IPS-NIHi7 (cell line): Measurements from ENCODE around the gene PGM2.
"Not testable (repeated sequence)": the region's sequence is repeated elsewhere in the genome, so short reads cannot be mapped to it uniquely, and the experiment has no call there.

Source experiments
- DNase-seq: peaks from one replicate; pipeline ENCODE4 v3.0.0; 2012; ENCODE audit warnings: mixed read lengths; ENCODE audit errors: extremely low spot score

Gene PGM2

DNA sequence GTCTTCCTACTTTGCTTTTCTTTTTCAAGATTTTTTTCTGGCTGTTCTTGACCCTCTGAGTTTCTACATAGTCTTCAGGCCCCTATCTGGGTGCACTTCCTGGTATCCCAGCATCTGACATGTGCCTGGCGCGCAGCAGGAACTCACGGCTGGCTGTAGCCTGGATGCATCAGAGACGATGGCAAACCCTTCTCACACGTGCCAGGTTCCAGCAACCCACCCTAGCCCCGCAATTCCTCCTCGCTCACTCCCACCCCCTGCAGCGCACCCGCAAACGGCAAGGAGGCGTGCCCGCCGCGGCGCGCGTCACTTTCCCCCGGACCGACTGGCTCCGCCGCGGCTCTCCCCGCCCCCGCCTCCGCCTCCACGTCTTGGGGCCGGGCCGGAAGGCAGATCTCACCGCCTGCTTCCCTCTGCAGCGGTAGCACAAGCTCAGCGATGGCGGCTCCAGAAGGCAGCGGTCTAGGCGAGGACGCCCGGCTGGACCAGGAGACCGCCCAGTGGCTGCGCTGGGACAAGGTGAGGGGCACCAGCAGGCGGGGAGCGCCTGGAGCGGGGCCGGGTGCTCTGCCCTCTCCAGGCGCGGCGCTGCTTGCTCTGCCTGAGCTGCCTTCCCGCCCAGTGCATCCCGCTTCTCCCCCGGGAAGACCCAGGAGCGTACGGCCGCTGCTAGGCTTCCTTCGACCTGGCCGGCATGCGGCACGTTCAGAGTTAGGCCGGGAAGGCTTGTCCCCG is at the start of gene PGM2:
TSS of gene PGM2 (plus strand) at position 392 of the 735 bp plus-strand sequence. CDS start at position 439, 47 bp downstream.
- DNase-seq = peak; percentile 95

DNA sequence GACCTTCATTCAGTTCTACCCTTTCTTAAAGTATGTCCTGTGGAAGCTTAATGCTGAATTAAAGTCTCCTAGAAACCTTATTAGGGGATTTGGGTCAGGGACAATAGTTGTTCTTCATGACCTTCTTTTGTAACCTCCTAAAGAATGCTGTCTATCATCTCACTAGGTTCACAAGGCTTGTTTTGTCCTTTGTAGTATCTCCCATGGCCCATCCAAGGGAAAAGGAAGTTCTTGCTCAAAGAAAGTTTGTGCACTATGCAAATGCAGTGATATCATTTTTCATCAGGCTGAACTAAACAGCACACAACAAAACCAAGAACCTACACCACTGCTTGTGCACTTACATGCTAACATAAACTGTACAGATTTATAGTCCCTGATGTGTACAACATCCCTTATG is 46.6 kb upstream of the PGM2 start:
- DNase-seq = no peak

DNA sequence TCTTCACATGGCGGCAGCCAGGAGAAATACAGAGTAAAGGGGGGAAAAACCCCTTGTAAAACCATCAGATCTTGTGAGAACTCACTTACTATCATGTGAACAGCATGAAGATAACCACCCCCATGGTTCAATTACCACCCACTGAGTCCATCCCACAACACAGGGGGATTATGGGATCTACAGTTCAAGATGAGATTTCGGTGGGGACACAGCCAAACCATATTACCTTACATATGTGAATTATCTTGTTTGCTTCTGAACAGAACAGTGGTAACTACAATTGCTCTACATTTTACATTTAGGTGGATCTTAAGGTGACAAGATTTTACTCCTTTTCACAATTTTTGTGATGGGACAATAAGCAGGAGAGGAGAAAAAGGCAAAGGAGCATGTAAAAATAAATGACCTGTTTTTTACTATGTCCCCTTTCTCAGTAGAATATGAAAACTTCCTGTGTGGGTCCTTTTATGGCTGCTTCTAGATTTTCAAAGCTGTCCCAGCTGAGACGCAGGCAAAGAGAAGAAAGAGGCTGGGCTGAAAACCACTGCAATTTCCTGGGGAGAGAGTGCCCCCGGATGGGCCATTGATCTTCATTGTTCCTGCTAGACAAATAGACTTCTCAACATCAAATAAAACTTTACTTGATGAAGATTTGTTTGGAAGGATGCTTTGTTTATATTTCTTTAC is 45.9 kb upstream of the PGM2 start:
- DNase-seq = no peak

DNA sequence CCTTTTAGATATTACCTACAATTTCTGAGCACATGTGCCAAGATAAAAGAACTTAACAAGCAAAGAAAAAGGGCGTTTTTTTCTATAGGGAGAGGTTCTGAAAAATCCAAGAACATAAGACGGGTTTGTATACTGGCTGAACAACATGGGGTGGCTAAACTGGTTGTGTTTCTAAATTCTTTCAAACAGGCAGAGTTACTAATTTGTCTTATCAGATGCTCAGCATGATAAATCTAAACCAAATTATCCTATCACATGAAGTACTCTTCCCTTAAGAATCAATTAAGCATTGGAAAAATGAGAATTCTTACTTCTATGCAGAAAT is 45.4 kb upstream of the PGM2 start:
- no peak for DNase-seq

DNA sequence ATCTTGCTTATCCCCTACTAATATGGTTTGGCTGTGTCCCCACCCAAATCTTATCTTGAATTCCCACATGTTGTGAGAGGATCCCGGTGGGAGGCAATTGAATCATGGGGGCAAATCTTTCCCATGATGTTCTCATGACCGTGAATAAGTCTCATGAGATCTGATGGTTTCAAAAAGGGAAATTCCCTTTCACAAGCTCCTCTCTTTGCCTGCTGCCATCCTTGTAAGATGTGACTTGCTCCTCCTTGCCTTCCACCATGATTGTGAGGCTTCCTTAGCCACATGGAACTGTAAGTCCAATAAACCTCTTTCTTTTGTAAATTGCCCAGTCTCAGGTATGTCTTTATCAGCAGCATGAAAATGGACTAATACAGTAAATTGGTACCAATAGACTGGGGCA is 40.2 kb upstream of the PGM2 start:
- not testable (repeated sequence) for DNase-seq

DNA sequence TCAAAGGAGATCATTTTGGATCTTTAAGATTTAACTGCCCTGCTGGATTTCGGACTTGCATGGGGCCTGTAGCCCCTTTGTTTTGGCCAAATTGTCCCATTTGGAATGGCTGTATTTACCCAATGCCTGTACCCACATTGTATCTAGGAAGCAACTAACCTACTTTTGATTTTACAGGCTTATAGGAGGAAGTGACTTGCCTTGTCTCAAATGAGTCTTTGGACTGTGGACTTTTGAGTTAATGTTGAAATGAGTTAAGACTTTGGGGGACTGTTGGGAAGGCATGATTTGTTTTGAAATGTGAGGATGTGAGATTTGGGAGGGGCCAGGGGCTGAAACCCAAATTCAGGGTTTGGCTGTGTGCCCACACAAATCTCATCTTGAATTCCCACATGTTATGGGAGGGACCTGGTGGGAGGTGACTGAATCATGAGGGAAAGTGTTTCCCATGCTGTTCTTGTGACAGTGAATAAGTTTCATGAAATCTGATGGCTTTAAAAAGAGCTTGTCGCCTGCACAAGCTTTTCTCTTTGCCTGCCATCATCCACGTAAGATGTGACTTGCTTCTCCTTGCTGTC is 38.5 kb upstream of the PGM2 start:
- not testable (repeated sequence) for DNase-seq

DNA sequence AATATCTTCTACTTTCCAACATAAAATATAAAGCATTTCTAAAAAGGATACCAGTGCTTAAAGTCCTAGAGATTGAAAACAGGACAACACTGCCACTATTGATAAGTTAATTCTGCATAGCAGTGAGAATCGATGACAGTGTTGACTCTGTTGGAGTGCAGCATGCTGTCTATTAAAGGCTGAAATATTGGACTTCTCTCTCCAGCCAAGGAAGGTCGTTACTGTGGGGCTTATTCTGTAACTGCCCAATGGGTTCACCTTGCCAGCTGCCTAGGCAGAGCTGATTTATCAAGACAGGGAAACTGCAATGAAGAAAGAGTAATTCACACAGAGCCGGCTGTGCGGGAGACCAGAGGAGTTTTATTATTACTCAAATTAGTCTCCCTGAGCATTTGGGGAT is 37.7 kb upstream of the PGM2 start:
- no peak for DNase-seq

DNA sequence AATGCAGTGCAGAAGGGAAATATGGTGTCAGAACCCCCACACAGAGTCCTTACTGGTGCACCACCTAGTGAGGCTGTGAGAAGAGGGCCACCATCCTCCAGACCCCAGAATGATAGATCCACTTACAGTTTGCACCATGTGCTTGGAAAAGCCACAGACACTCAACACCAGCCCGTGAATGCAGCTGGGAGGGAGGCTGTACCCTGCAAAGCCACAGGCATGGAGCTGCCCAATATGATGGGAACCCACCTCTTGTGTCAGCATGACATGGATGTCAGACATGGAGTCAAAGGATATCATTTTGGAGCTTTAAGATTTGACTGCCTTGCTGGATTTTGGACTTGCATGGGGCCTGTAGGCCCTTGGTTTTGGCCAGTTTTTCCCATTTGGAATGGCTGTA is 34.2 kb upstream of the PGM2 start:
- DNase-seq = no peak

DNA sequence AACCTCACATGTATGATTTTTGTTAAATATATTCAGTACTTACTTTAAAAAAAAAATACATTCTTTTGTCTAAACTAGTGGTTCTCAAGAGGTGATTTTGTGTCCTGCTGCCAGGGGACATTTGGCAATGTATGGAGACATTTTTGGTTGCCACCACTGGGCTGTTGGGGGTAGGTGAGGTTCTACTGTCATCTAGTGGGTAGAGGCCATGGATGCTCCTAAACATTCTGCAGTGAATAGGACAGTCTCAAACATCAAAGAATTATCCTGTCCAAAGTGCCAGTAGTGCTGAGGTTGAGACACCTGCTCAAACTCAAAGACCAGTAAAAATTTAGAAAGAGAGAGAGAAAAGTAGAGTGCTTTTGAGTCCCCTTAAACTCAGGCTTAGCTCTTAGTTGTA is 32.9 kb upstream of the PGM2 start:
- DNase-seq = no peak

DNA sequence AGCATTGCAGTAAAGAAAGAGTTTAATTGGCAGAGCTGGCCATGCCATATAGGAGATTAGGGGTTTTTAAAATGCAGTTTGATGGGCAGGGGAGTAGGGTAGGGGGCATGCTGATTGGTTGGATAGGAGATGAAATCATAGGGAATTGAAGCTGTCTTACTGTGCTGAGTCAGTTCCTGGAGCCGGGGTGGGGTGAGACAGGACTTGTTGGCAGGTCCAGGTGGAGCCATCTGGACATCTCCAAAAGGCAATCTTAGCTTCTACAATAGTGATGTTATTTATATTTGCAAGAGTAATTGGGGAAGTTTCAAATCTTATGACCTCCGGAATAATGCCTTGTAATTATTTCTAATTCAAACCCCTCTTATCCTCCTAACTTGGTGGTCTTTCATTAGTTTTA is 32.4 kb upstream of the PGM2 start:
- DNase-seq = no peak

DNA sequence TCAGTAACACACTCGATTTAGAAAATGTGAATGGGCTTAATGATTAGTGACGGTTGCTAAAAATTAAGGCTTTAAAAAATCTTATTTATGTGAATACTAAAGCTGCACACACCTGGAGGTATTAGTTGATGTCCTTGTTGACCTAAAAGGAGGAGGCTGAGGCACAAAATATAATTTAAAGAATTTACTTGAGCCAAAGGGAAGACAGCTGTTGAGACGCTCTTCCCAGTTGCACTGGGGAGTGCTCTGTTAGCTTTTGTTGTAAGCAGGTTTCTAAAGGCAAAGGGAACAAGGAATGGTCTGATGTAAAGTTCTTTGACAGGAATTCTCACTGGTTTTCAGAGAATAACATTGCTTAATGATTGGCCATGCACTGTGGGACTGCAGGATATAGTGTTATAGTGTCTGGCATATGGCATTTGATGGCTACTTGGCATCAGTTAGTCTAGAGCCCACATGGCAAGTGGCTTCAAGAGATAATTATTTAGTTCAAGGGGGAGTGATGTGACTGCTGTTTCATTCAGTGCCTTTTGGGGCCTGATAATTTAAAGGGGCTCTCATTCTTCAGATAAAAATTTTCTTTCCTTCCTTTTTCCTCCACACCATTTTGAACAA is 30.8 kb upstream of the PGM2 start:
- no peak for DNase-seq

DNA sequence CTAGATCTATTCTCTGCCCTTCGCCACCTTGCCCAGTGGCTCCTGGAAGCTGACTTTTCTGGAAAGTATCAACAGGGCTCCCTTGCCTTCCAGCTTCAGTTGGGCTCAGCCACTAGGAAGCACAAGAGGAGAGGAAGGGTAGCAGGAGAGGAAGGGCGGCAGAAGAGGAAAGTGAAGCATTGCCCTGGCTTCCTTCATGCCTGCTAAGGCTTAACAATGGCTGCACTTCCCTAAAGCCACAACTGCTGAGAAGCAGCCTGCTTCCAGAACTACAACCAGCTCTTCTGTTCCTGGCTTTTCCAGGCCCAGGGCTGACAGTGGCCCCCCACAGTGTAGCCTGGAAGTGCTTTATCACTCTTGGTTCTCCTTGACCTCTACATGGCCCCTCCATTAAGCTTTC is 29.1 kb upstream of the PGM2 start:
- DNase-seq = no peak

DNA sequence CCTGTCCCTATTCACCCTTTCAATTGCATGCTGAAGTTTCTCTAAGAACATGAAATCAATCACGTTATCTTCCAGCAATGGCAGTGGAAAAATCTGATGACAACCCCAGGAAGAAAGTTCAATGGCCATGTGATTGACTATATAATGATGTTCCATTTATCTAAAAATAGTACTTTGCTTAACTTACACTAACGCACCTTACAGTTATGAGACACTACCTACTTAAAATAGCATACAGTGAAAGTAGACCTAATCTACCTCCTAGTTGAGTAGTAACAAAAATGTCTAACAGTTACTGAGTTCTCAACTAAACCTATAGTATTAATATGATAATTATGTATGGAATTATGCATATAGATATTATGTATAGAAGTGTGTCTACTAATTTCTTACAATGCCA is 28.6 kb upstream of the PGM2 start:
- no peak for DNase-seq

DNA sequence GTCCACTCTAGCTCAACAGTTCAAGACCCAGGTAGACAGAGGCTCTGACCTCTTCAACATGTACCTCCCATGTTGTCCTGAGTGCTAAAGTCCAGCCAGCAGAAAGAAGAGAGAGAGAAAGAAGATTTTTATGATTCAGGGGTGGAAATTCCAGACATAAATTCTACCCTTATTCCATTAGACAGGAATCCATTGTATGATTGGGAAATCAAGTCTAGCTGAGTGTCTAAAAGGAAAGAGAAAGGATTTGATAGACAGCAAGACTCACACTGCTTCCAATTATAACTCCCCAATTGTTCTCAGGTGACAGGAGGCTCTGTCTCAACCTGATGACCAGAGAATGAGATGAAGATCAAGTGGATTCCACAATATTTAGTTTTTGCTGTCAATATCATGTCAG is 27.9 kb upstream of the PGM2 start:
- no peak for DNase-seq

DNA sequence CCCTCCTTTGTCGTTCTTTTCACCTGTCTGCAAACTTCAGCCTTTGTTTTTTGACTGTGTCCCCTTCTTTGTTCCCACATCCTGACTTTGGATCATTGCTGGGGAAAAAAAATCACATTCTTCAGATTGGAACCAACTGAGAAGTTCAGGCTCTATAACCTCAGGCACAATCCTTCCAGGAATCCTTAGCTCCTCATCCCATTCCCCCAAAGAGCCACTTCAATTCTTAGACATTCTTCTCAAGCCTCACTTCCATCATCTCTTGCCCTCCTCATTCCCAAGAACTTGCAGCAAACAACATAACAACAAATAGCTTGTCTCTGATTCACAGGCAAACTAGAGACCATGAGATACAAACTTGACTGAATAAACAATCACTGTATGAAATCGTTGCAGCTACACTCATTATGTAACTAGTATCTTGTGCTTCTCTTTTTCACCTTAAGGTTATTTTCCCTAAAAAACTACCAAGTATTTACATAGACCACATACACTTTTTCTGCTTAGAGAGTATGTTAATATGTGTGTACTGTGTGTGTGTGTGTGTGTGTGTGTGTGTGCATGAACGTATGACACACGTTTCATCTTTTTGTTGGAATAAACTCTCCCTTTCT is 26.4 kb upstream of the PGM2 start:
- DNase-seq = no peak

DNA sequence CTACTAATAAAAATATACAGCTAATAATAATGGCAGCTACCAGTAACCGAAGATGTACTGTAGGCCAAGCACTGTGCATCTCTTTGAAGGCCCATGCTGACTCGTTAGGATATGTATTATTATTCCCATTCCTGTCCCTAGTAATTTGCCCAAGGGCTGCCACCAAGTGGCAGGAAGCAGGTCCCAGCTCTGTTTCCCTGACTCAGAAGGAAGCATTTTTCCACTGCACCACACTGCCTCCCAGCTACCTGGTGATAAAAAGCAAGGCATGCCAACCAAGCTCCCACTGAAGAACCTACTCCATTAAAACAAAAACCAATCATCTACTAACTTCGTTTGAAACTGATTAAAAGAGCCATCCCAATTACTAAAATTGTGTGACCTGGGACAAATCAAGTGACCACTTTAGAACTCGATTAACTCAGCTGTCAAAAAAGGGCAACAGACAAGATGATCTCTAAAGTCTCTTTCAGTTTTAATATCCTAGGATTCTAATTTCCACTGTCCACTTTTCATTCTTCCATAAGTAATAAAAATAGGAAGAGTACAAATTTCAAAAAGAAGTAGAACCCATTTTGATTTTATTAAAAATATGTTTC is 24.3 kb upstream of the PGM2 start:
- DNase-seq = peak; percentile 80

DNA sequence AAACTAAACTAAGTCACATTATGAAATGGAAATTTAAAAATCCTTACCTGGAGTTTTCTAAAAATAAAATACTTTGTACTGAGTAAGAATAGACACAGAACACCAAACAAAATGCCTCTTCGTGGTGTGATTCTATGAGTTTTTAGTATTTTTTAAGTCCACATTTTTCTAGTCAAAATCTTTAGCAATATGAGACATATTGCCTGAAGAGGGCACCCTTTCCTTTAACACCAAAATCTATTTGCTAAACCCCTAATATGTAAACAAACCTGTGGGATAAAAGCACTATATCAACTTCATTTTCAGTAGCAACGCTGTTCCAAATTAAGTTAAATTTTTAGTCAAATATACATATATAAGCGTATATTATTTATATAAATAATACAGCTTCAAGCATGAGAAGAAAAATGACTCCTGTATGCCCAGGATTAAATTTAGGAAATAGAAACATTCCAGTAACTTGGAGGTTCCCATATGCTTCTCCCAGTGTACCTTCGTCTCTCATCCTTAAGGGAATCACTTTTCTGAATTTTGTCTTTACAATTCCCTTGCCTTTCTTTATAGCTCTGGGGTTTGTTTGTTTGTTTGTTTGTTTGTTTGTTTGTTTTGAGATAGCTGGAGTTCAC is 23.0 kb upstream of the PGM2 start:
- DNase-seq = no peak

DNA sequence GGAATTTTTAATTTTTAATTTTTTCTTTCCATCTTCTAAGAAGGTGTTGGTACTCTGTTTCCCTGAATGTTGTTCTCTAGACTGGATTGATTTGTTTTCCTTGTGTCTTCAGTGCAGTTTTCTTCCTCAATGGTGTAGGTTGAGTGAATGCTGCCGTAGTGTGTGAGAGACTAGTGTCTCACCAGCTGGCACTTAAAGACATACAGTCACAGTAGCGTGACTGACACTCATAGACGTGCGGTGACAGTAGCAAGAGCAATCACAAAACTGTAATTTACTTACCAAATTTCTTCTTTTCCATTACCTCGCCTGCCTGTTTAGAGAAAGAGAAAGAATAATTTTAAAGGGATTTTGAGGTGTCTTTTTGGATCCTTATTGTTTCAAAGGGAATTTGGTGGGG is 21.4 kb upstream of the PGM2 start:
- DNase-seq = no peak

DNA sequence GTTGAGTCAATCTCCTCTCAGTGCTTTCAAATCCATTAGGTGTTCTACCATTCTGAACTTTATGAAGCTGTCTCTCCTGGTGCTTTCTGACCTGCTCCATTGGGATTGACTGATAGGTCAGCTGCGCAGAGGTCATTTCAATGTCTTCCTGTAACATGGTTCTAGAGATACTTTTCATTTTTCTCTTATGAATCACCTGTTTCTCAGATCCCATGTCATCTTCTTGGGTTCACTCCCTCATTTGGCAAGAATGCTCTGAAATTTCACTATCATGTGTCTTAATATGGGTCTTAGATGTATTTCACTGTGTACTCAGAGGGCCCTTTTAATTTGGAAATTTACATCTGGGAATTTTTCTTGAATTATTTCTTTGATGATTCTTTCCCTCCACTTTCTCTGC is 13.8 kb upstream of the PGM2 start:
- DNase-seq = no peak

DNA sequence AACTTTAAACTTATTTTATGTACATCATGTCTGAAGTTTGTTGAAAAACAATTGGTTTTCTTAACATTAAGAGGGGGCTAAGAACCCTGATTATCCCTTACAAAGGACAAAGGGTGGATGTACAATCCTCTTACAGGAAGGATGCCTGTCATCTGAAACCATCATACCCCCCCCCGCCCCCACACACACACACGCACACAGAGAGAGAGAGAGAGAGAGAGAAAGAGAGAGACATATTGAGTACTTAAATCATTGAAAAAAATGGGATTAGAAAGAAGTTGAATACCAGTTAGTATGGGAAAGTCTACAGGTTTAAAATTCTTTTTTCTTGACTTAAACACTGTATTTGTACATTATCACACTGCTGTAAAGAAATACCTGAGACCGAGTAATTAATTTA is 10.9 kb upstream of the PGM2 start:
- DNase-seq = no peak

DNA sequence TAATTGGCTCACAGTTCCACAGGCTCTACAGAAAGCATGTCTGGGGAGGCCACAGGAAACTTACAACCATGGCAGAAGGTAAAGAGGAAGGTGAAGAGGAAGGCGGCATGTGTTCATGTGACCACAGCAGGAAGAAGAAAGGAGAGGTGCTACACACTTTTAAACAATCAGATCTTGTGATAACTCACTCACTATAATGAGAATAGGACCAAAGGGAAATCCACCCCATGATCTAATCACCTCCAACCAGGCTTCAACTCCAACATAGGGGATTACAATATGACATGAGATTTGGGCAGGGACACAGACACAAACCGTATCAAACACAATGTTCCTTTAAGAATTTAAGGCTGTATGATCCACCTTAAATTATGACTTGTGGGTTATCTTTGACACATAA is 10.5 kb upstream of the PGM2 start:
- DNase-seq = no peak

DNA sequence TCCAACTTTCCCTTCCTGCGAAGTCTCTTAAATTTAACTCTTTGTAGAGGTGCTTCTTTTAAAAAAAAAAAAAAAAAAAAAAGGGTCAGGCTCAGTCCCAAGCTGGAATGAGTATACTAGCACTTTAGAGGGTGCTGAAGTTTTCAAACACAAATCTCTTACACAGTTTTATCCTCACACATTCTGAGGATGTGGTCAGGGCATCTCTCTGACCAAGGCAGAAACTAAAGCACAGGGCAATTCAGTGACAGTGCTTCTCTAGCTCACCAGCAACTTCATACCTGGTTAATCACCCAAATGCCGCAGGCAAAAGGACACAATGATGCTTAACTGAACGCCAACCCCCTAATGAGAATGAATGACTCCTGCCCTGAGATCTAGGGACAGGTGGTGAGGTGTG is 9.8 kb upstream of the PGM2 start:
- no peak for DNase-seq
